ENCODE measurements around the gene PITPNM3. TPM values are rescaled to one million over a fixed set of nuclear protein-coding genes. Genes with fewer than 3 reads are reported as not detected.

PITPNM3 gene
- total RNA-seq, 4 donors from 2014 or later: 4.0 to 10.9 (median 5.6) TPM

GRCh38 chr17:6449307-6449706 is 107.0 kb downstream of the PITPNM3 start:
- Histone ChIP-seq H3K27ac (no peak overlapping the region), H3K36me3 (no peaks in the 10 kb centered on the region), H3K27me3 (no peaks in the 10 kb centered on the region), H3K4me1 (peaks cover 0 to 4% of the 10 kb centered on the region in 2 donors), H3K4me3 (replicated peaks in 1 of 3) (no peak overlapping the region), H3K9me3 (no peaks in the 10 kb centered on the region)
- WGBS, 2 donors: 96 to 100% methylated on average over 6 of the region's 6 CpGs
- DNase-seq: no peak
- TF ChIP-seq POLR2A (IDR thresholded peaks at IDR 0.05) (no peak), CTCF (IDR thresholded peaks at IDR 0.05) (no peak)
- intact Hi-C loops (cut with DNase I): no loop called here

GRCh38 chr17:6448473-6448872 is 107.9 kb downstream of the PITPNM3 start:
- Histone ChIP-seq H3K27me3 (no peaks in the 10 kb centered on the region), H3K27ac (no peak overlapping the region), H3K36me3 (no peaks in the 10 kb centered on the region), H3K9me3 (no peaks in the 10 kb centered on the region), H3K4me3 (replicated peaks in 1 of 3) (no peak overlapping the region), H3K4me1 (peaks cover 0 to 10% of the 10 kb centered on the region in 2 donors)
- TF ChIP-seq CTCF (IDR thresholded peaks at IDR 0.05) (no peak), POLR2A (IDR thresholded peaks at IDR 0.05) (no peak)
- WGBS, 2 donors: 94 to 97% methylated on average over 4 to 6 of the region's 6 CpGs
- DNase-seq: no peak
- intact Hi-C loops (cut with DNase I): no loop called here

- Histone ChIP-seq H3K9me3 (no peaks in the 10 kb centered on the region), H3K27me3 (no peaks in the 10 kb centered on the region), H3K4me1 (peaks cover 0 to 13% of the 10 kb centered on the region in 2 donors), H3K27ac (no peak overlapping the region), H3K4me3 (replicated peaks in 1 of 3) (no peak overlapping the region), H3K36me3 (no peaks in the 10 kb centered on the region)
- DNase-seq: no peak
- intact Hi-C loops (cut with DNase I): no loop called here
- TF ChIP-seq POLR2A (IDR thresholded peaks at IDR 0.05): no peak
- TF ChIP-seq CTCF (IDR thresholded peaks at IDR 0.05): no peak
- WGBS, 2 donors: 87 to 88% methylated on average over 9 of the region's 9 CpGs
These were observed 109.7 kb downstream of the PITPNM3 start for GRCh38 chr17:6446516-6447100.

- DNase-seq: no peak
- Histone ChIP-seq H3K4me1 (peaks cover 0 to 13% of the 10 kb centered on the region in 2 donors), H3K27ac (no peak overlapping the region), H3K36me3 (no peaks in the 10 kb centered on the region), H3K9me3 (no peaks in the 10 kb centered on the region), H3K4me3 (replicated peaks in 1 of 3) (peak overlapping the region in 1 of 3 donors; percentile 39), H3K27me3 (no peaks in the 10 kb centered on the region)
- WGBS, 2 donors: 17 to 20% methylated on average over 23 to 30 of the region's 36 CpGs
- intact Hi-C loops (cut with DNase I): no loop called here
- no peak for TF ChIP-seq POLR2A (IDR thresholded peaks at IDR 0.05)
- TF ChIP-seq CTCF (IDR thresholded peaks at IDR 0.05): no peak
These were observed 111.6 kb downstream of the PITPNM3 start for GRCh38 chr17:6444571-6445335.
